ENCODE measurements around the gene LIN28B. TPM values are rescaled to one million over a fixed set of nuclear protein-coding genes. Genes with fewer than 3 reads are reported as not detected.

The LIN28B gene
- total and polyA plus RNA-seq, 2 of the 4 experiments (the other 2 are of a cell fraction) = not detected

Small RNA genes lying within 50 kb of the gene (microRNA-seq; reads per million reads assigned to microRNA genes)
- not detected for gene RNU6-1106P (ENCODE audit: insufficient read depth, insufficient read length)

Small RNA genes lying within 50 kb of the gene (small RNA-seq; reads per million reads assigned to genes)
- 0 reads per million in 5 experiments for gene RNU6-1106P

Other genes with a start within 250 kb of the LIN28B start
- 10.8 and 13.9 TPM in 2 replicates for gene HACE1, start 97.2 kb upstream of the LIN28B start, total RNA-seq (2012; rRNA removed)
- gene HACE1, start 97.2 kb upstream of the LIN28B start, polyA plus RNA-seq (2012; rRNA removed) = 3.7 and 5.4 TPM in 2 replicates
- 25.8 and 29.4 TPM in 2 replicates for gene POPDC3, start 222.9 kb downstream of the LIN28B start, total RNA-seq (2012; rRNA removed)
- gene POPDC3, start 222.9 kb downstream of the LIN28B start, polyA plus RNA-seq (2012; rRNA removed) = 19.7 and 22.7 TPM in 2 replicates